Umbilical cord (tissue), 2 donors: ENCODE measurements around the gene CHRNB2. TPM values are rescaled to one million over a fixed set of nuclear protein-coding genes. Genes with fewer than 3 reads are reported as not detected.

ENCODE experiments used
- DNase-seq: peaks from one replicate; pipeline ENCODE4 v3.0.0-alpha.2; 2015; ENCODE audit warnings: low spot score
- total RNA-seq: library from RNA; depleted of rRNA; stranded (reverse); fragments of >200 nt; gene quantifications from one replicate; pipeline ENCODE4 v1.2.3, GENCODE V29; 2014; ENCODE audit warnings: low replicate concordance; ENCODE audit not compliant: insufficient read depth

Gene CHRNB2
- total RNA-seq, 1 donor from 2014 or later = 2.9 TPM

DNA sequence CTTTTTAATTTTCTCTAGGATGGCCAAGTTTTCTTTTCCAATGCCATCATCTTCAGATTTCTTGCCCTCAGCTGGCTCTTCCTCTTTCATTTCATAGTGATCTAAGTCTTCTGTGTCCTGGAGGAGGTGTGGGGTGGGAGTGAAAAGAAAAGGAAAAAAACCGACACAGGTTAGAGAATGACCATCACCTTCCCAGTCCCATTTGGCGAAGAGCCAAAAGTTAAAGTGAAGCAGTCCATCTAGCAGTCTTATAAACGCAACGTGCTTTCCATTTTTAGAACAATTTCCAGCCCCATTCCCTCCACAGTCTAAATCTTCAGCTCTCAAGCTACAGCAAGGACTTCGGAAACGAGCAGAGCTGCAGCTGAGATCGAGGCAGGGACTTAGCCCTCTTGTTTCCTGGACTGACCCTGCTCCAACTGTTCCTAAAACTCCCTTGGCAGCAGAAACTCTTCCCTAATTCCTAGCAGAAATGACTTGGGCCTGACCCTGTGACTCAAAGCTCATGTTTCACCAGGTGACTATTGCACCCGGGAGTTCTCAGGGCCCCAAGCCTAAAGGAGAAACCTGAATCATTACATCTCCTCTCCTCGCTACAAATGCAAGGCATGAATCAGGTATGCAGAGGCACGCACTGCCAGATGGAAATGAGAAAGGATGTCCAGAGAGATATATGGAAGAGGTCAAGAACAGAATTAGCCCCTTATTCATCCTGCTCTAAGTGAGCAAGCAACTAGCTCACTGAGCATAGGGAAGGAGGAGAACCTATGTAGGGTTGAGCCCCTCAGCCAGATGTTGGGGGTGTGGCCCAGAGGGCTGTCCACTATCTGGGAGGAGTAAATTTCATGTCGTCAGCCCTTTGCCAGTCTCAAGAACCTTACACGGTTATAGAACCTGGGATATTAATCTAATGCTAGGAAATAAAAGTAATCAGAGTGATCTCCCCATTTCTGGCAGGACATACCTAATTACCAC lies 14.2 kb upstream of the CHRNB2 start:
- no peak for DNase-seq

DNA sequence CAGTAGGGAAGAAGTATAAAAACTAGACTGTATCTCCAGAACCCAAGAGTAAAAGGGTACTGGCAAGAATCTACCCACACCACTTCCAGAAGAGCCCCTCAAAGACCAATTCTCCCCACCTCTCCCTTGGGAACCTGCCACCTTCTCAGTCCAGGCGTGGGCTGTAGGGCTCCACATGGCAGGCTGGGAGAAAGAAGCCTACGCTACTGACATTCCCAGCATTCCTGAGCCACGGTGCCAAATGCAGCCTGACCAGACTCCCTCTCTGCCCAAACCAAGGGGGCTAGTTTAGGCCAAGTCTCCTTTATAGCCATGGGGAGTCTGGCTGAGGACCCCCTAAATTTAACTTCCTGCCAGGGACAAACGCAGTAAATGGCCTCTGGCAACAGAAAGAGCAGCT lies 11.2 kb upstream of the CHRNB2 start:
- DNase-seq = no peak

DNA sequence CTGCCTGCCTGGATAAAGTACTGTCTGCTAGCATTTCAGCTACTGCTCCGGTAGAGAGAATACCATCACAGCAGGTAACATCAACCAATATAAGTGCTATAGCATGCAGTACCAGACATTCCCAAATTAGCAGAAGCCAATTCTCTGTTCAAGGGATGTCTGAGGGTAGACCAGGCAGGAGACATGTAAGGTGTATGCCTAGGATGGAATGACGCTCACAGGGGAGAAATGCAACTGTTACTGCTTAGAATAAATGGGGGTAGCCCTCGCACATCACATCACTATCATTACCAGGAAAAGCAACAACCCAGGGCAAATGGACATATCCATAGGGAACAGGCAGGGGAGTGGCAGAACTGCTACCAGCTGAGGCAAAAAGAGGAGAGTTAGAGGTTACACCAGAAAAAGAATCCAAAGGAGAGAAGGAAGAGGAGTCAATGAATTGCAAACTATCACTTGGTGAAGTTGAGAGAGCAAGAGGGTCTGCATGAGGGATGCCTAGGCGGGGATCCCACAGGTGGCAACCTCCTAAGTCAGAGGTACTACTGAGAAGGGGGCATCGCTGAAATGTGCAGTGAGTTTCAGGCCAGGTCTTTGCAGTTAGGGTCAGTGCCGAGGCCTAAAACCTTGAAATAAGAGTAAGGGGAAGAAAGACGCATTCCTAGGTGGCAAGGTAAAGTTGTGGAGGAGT lies 10.2 kb upstream of the CHRNB2 start:
- no peak for DNase-seq

DNA sequence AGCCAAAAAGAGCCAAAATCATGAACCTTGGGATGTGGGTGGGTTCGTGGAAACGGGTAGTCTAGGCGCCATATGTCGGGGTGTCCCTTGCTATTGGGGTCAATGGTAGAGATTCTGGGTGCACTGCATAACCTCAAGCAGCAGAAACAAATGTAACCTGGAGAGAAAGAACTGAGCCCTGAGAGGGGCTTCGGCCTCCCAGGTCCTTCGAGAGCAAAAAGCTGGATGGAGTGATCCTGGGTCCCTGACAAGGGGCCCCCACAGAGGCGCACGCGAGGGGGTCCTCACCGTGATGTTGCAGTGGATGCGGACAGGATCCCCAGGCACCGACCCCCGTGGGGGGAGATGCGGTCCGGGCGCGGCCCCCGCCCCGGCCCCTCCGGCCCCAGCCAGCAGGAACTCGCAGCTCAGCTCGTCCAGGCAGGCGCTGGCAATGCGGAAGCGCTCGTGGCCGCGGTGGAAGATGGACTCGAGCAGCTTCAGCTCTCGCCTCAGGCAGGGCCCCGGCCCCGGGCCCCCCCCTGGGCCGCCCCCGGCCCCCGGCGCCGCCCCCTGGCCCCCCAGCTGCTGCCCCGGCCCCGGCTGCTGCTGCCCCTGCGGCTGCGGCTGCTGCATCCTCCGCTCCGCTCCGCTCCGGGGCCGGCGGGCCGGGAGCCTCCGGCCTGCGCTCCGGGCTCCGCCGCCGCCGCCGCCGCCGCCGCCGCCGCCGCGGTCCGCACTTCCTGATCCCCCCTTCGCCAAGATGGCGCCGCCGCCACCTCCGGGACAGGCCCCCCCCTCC lies 9.4 kb upstream of the CHRNB2 start, which contains the start of gene UBE2Q1:
Gene UBE2Q1 (minus strand): TSS at position 724 of the 781 bp plus-strand sequence. CDS start 109 bp downstream, at position 615.
- peak; percentile 54 for DNase-seq

DNA sequence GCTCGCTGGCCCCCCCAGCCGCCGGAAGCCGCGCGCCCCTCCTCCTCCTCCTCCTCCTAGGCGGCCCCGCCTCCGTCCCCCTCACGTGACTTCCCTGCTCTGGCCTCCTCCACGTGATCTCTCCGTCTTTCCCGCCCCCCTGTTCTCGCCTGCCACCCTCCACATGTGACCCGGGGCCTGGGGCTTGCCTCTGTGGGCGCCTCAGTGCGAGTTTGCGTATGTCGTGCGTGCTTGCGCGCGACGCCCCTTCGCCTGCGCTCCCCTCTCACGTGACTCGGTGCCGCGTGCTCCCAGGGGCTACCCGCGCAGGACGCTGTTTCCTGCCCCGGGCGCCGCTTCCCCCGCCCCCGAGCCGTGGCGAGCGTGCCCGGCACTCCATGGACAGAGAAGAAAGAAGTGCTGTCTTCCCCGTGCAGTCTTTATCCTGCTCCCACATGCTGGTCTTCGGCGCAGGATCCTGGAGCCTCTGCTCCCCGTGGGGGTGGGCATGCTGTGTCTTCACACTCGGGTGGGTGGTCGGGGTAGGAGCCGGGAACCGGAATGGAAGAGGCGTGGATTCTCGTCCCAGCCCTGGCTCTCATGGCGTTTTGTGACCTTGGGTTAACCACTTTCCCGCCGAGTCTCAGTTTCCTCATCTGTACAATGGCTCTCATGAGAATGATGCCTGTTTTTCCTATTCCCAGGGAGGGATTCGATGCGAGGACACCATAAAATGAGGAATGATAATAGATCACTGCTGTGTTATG lies 8.7 kb upstream of the CHRNB2 start:
- peak; percentile 99 for DNase-seq

DNA sequence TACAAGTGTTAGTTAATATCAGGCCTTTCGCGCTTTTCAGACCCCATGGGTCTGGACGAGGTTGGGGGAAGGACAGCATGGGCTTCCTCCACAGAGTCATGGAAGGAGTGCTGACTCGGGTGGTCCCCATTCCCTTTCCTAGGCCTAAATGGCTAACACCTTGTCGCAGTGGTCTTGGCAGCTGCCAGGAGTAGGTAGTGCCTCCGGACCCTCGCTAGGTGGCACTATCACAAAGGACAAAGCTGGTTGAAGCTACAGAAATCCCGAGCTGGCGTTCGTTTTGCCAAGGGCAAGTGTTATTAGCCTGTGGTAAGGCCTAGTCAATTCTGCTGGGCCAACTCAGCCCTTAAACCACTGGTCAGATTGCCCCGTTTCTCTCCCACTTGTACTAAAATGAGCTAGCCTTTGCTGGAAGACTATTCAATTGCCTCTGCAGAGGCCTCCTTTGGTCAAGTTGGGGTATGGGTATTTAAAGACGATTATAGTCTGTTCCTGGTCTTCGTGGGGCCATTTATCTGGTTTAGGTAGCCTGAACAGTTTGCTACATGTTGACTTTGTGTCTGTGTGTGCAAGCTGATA lies 8.0 kb upstream of the CHRNB2 start:
- DNase-seq = peak; percentile 93

DNA sequence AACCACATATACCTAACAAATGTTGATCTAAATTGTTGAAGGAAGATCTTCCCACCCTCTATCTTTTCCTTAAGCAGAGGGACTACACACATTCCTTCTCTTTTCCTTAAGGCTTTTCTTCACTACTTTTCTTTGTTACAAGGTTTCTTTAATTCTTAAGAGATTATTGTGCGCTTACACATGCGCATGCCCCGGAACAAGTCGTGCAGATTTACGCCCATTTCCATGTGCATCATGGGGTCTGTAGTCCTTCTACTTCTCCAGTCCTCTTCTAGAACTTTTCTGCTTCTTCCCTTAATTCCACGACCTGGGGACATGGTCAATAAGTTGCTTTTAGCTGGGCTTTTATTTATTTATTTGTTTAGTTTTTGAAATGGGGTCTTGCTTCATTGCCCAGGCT lies 1.7 kb upstream of the CHRNB2 start:
- DNase-seq = no peak

DNA sequence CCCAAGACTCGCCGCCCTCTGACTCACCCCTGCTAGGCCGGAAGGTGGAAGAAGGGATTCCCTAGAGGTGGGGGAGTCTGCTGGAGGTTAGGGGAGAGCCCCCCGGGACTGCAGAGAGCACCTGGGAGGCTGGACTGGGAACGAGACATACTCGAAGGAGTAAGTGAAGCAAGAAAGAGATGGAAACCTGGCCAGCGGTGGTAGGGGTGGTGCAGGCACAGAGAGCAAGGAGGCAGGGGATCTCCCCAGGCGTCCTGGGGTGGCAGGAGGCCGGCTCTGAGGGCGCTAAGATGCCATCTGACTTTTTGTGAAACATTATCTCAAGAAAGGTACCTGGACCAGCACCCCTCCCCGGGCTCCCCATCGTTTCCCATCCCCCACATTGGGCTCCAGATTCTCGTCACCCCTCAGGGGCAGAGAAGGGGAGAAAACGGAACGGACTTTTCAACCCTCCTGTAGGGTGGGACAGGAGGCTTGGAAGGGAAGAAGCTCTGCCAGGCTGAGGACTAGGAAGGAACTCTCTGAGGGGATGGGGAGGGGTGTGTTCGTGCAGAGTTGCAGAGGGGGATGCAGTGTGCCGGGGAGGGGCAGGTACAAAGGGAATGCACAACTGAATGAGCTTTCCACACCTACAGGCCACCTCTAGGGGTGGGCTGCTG lies 708 bp downstream of the CHRNB2 start:
- no peak for DNase-seq

DNA sequence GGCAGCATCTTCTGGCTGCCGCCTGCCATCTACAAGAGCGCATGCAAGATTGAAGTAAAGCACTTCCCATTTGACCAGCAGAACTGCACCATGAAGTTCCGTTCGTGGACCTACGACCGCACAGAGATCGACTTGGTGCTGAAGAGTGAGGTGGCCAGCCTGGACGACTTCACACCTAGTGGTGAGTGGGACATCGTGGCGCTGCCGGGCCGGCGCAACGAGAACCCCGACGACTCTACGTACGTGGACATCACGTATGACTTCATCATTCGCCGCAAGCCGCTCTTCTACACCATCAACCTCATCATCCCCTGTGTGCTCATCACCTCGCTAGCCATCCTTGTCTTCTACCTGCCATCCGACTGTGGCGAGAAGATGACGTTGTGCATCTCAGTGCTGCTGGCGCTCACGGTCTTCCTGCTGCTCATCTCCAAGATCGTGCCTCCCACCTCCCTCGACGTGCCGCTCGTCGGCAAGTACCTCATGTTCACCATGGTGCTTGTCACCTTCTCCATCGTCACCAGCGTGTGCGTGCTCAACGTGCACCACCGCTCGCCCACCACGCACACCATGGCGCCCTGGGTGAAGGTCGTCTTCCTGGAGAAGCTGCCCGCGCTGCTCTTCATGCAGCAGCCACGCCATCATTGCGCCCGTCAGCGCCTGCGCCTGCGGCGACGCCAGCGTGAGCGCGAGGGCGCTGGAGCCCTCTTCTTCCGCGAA lies 3.8 kb downstream of the CHRNB2 start:
- DNase-seq = no peak

DNA sequence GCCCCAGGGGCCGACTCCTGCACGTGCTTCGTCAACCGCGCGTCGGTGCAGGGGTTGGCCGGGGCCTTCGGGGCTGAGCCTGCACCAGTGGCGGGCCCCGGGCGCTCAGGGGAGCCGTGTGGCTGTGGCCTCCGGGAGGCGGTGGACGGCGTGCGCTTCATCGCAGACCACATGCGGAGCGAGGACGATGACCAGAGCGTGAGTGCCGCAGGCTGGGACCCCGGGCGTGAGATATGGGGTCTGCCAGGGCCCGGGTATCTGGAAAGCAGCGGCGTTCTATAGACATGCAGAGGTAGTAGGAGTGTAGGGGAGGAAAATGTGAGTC lies 4.3 kb downstream of the CHRNB2 start:
- DNase-seq = no peak

DNA sequence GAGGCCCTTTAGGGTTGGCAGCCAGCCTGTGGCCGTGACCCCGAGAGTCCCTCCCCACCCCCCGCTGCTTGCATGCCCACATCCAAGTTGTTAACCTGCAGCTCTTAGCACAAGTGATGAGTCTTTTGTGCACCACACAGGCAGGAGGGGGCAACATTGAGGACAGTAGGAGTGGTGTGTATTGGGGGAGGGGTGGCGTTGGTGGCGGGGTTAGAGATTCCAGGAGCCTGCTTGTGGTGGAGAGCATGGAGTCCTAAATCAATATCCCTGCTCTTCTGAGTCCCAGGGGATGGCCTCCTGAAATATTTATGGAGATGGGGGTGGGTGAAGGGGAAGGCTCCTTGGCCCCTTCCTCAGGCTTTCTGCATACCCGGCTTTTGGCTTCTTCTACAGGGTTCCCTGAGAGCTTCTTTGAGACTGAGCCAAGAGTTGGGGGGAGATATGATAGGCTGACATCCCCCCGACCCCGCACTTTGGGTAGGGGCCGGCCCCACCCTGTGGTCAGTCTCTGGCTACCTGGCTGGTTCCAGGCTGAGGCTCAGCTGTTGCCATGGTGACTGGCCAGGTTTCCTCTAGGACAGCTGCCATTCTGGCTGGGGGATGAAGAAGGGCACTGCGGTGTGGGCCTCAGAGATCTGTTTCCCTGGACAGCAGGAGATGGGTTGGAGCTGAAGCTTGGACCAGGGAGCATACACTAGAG lies 5.0 kb downstream of the CHRNB2 start:
- DNase-seq = no peak

DNA sequence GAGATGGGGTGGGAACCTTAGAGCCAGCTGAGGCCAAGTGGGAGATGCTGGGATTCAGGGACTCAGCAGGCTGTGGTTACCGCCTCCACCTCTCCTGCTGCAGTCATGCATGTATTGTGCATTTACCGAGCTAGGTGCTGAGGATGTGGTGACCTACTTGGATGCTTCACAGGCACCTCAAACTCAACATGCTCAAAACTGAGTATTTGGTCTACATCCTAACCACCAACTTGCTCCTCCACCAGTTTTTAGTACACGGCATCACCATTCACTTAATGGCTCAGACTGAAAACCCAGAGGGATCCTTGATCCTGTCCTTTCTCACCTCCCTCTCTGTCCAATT lies 5.6 kb downstream of the CHRNB2 start:
- no peak for DNase-seq

DNA sequence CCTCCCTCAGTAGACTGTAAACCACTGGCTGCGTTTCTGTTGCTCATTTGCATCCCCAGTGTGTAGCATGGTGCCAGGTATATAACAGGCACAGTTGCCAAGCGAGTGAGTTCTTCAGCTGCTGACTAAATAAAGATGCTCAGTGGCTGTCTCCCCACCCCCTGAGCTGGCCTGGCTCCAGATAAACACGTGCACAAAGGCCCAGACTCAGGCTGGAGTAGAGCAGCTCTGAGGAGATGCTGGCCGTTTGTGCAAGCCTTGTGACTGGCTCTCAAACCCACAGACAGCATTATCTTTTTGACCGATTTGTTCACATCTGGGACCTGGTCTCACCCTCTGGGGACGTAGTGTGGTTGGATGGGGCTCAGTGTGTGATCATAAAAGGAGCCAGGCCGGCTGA lies 7.1 kb downstream of the CHRNB2 start:
- DNase-seq = peak; percentile 18

DNA sequence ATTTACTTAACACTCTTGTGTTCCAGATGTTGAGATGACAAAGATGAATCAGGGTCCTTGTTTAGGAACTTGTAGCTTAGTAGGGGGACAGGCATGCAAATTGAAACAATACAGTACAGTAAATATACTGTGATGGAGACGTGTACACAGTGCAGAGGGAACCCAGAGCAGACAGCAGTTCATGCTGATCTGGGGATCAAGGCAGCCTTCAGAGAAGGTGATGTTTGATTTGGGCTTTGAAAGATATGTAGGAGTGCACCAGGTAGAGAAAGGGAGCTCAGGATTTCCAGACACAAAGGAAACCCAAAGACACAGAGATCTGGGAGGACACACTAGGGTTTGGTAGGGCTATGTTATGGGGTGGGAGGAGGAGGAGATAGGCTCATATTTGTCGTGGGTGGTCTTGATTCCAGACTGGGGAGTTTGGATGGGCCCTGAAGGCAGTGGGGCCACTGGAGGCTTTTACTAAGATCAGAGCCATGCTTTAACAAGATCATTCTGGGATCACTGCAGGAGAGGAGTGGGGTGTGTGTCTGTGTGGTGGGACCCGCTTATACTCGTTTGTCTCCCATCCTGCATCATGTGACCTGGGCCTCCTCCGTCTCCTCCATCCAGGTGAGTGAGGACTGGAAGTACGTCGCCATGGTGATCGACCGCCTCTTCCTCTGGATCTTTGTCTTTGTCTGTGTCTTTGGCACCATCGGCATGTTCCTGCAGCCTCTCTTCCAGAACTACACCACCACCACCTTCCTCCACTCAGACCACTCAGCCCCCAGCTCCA lies 7.8 kb downstream of the CHRNB2 start:
- DNase-seq = no peak

DNA sequence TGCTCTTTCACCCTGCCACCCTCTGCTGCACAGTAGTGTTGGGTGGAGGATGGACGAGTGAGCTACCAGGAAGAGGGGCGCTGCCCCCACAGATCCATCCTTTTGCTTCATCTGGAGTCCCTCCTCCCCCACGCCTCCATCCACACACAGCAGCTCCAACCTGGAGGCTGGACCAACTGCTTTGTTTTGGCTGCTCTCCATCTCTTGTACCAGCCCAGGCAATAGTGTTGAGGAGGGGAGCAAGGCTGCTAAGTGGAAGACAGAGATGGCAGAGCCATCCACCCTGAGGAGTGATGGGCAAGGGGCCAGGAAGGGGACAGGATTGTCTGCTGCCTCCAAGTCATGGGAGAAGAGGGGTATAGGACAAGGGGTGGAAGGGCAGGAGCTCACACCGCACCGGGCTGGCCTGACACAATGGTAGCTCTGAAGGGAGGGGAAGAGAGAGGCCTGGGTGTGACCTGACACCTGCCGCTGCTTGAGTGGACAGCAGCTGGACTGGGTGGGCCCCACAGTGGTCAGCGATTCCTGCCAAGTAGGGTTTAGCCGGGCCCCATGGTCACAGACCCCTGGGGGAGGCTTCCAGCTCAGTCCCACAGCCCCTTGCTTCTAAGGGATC lies 8.5 kb downstream of the CHRNB2 start:
- no peak for DNase-seq

DNA sequence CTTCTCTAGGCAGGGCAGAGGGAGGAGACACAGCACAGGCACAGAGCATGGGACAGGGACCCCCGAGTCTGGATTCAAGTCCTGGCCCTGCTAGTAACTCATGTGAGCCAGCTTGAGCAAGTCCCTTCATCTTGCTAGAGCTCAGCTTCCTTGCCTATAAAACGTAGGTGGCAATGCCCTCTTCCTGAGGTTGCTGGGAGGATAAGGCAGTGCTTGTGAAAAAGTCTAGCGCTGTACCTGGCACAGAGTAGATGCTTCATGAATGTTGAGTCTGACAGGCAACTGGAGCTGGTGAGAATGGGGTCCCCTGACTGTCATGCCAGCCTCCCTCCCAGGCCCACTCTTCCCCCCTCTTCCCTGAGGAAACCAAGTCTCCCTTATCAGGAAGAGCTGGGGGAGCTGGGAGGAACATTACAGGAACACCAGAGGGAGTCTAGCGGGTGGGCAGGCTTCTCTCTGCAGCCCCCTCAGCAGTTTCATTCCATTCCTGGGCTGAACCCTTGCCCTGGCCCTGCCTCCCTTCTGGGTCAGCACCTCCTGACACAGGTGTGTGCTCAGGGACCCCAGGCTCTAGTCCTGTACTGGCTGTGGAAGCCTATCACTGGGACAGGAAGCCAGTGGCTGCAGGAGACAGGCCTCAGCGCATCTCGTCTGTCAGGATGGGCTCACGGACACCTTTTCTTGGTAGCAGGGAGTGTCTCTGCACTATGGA lies 9.9 kb downstream of the CHRNB2 start:
- DNase-seq = no peak

DNA sequence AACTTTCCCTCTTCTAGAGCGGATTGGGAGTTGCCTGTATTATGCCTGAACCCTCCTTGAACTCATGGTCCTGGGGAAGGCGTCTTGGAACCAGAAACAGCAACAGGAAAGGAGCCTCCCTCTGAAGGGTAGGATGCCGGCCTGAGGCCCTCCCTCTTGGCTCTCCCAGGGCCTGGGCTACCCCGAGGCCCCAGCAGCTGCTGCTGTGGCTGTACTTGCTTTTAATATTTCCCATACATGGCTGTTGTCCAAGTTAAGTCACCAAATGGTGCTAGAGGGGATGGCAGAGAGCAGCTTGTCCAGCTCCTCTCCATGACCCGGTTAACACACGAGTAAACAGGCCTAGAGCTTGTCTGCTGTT lies 10.5 kb downstream of the CHRNB2 start:
- peak; percentile 28 for DNase-seq
